Gastrocnemius medialis (tissue), 4 donors: ENCODE results near the gene SSX2IP. TPM values are rescaled to one million over a fixed set of nuclear protein-coding genes. Genes with fewer than 3 reads are reported as not detected.
"Not testable (repeated sequence)": the region's sequence is repeated elsewhere in the genome, so short reads cannot be mapped to it uniquely, and the experiment has no call there.

Experiments
- ATAC-seq, 2 donors: fragments of 150-250 bp; one replicate each; pipeline ENCODE4 v1.9.1; 2016
- DNase-seq, 2 donors: peaks; one replicate each; pipeline ENCODE4 v3.0.0-alpha.2; 2019
- H3K27ac ChIP-seq, 4 donors: fragments of 200-600 bp; sonication (generic); 1 replicate in 1 of 4; 2 replicates in 3 of 4; pipeline ENCODE4 v1.5.1; 2016 to 2018; ENCODE audit warnings: mild to moderate bottlenecking in 2 of 4, moderate library complexity in 1 of 4
- H3K27me3 ChIP-seq, 3 donors: fragments of 200-600 bp; sonication (generic) in 2 of 3; 1 replicate in 1 of 3; 2 replicates in 2 of 3; pipeline versions ENCODE4 v1.5.1 to v1.6.0; 2016 to 2019; ENCODE audit warnings: mild to moderate bottlenecking in 1 of 3, moderate library complexity in 1 of 3
- H3K36me3 ChIP-seq, 2 donors: fragments of 200-600 bp; sonication (generic) in 1 of 2; one replicate each; pipeline ENCODE4 v1.5.1; 2017 to 2018
- H3K4me1 ChIP-seq, 2 donors: fragments of 200-600 bp; sonication (generic) in 1 of 2; one replicate each; pipeline ENCODE4 v1.5.1; 2016 to 2017; ENCODE audit warnings: mild to moderate bottlenecking in 2 of 2
- H3K4me3 ChIP-seq, 4 donors: fragments of 200-600 bp; sonication (generic) in 3 of 4; 1 replicate in 1 of 4; 2 replicates in 3 of 4; pipeline ENCODE4 v1.5.1; 2016 to 2019; ENCODE audit warnings: mild to moderate bottlenecking in 2 of 4
- H3K9me3 ChIP-seq, 3 donors: fragments of 200-600 bp; sonication (generic) in 2 of 3; 1 replicate in 1 of 3; 2 replicates in 2 of 3; pipeline ENCODE4 v1.5.1; 2016 to 2019
- CTCF ChIP-seq, 5 experiments: fragments of 450-650 bp in 3 of 5; fragments of 200-600 bp in 2 of 5; sonication (generic) in 2 of 5; IDR thresholded peaks in 4 of 5; conservative IDR thresholded peaks in 1 of 5; 1 replicate in 4 of 5; 2 replicates in 1 of 5; pipeline ENCODE4 v1.5.1; 2016 to 2019; ENCODE audit warnings: antibody characterized with exemption in 5 of 5, mild to moderate bottlenecking in 3 of 5, moderate library complexity in 3 of 5
- POLR2A ChIP-seq, 2 donors: fragments of 450-650 bp; IDR thresholded peaks; one replicate each; pipeline ENCODE4 v1.6.1; 2017; ENCODE audit warnings: antibody characterized with exemption in 2 of 2, mild to moderate bottlenecking in 2 of 2, moderate library complexity in 2 of 2
- in situ Hi-C, 4 donors: fragments of 200-750 bp; cut with MboI; loops; one replicate each; pipeline versions ENCODE4 v1.15.0 to v1.8.0; 2017; ENCODE audit warnings: low sequenced_read_pairs in 4 of 4
- intact Hi-C: fragments of 100-400 bp; cut with DNase I; formaldehyde crosslinking; loops from one replicate; pipeline ENCODE4 v1.15.1; 2023; ENCODE audit warnings: low total_unique reads
- total RNA-seq, 4 donors: library from RNA; depleted of rRNA; stranded (reverse); fragments of >200 nt; gene quantifications; one replicate each; pipeline versions ENCODE4 v1.1.0 to v1.2.3, GENCODE V29; 2016

SSX2IP gene
- total RNA-seq, 4 donors from 2014 or later: 3.5 to 7.0 (median 4.7) TPM

GRCh38 chr1:84643183-84643582 lies 47.1 kb downstream of the SSX2IP start:
- H3K4me3 ChIP-seq: no peak overlapping the region
- DNase-seq: no peak
- no peak overlapping the region for H3K27ac ChIP-seq
- no peaks in the 10 kb centered on the region for H3K4me1 ChIP-seq
- no peak for ATAC-seq
- in situ Hi-C loops: no loop called here
- no peaks in the 10 kb centered on the region for H3K9me3 ChIP-seq
- H3K36me3 ChIP-seq: no peaks in the 10 kb centered on the region
- no peaks in the 10 kb centered on the region for H3K27me3 ChIP-seq
- intact Hi-C loops: no loop called here
- no peak for TF ChIP-seq POLR2A (IDR thresholded peaks at IDR 0.05)
- no peak for TF ChIP-seq CTCF (IDR thresholded peaks at IDR 0.05 in 4 of 5, conservative IDR thresholded peaks at IDR 0.05 in 1 of 5)

- no peak for ATAC-seq
These were observed 47.5 kb downstream of the SSX2IP start for GRCh38 chr1:84642774-84643173.

GRCh38 chr1:84639731-84640130 lies 50.5 kb downstream of the SSX2IP start:
- in situ Hi-C loops, H3K27ac ChIP-seq, H3K9me3 ChIP-seq, H3K4me3 ChIP-seq, H3K4me1 ChIP-seq, ATAC-seq, H3K36me3 ChIP-seq, intact Hi-C loops, H3K27me3 ChIP-seq, DNase-seq: not testable (repeated sequence)

More at GRCh38 chr1:84642774-84643173, 47.5 kb downstream of the SSX2IP start:
- H3K4me1 ChIP-seq: no peaks in the 10 kb centered on the region
- H3K27ac ChIP-seq: no peak overlapping the region
- intact Hi-C loops: no loop called here
- no peak overlapping the region for H3K4me3 ChIP-seq
- no peaks in the 10 kb centered on the region for H3K36me3 ChIP-seq
- H3K27me3 ChIP-seq: no peaks in the 10 kb centered on the region
- in situ Hi-C loops: no loop called here
- no peak for DNase-seq
- H3K9me3 ChIP-seq: no peaks in the 10 kb centered on the region
- TF ChIP-seq POLR2A (IDR thresholded peaks at IDR 0.05) (no peak), CTCF (IDR thresholded peaks at IDR 0.05 in 4 of 5, conservative IDR thresholded peaks at IDR 0.05 in 1 of 5) (no peak)

- H3K27ac ChIP-seq: no peak overlapping the region
- in situ Hi-C loops: no loop called here
- no peaks in the 10 kb centered on the region for H3K4me1 ChIP-seq
- no peak for ATAC-seq
- H3K9me3 ChIP-seq: no peaks in the 10 kb centered on the region
- H3K36me3 ChIP-seq: no peaks in the 10 kb centered on the region
- intact Hi-C loops: no loop called here
- no peak for TF ChIP-seq POLR2A (IDR thresholded peaks at IDR 0.05)
- no peak for TF ChIP-seq CTCF (IDR thresholded peaks at IDR 0.05 in 4 of 5, conservative IDR thresholded peaks at IDR 0.05 in 1 of 5)
- no peak for DNase-seq
- no peak overlapping the region for H3K4me3 ChIP-seq
- H3K27me3 ChIP-seq: no peaks in the 10 kb centered on the region
These were observed 54.8 kb downstream of the SSX2IP start for GRCh38 chr1:84635429-84635828.

- no peaks in the 10 kb centered on the region for H3K36me3 ChIP-seq
- no peaks in the 10 kb centered on the region for H3K9me3 ChIP-seq
- H3K4me1 ChIP-seq: no peaks in the 10 kb centered on the region
- H3K27me3 ChIP-seq: no peaks in the 10 kb centered on the region
- no peak for ATAC-seq
- no peak for TF ChIP-seq POLR2A (IDR thresholded peaks at IDR 0.05)
- TF ChIP-seq CTCF (IDR thresholded peaks at IDR 0.05 in 4 of 5, conservative IDR thresholded peaks at IDR 0.05 in 1 of 5): no peak
- H3K27ac ChIP-seq: no peak overlapping the region
- in situ Hi-C loops: no loop called here
- no peak overlapping the region for H3K4me3 ChIP-seq
- no peak for DNase-seq
- intact Hi-C loops: no loop called here
These were observed 55.6 kb downstream of the SSX2IP start for GRCh38 chr1:84634536-84635205.
